Breast epithelium (tissue), 3 donors: Measurements from ENCODE around the gene LUC7L3.

Source experiments
- POLR2A ChIP-seq: fragments of 450-650 bp; IDR thresholded peaks from one replicate; pipeline ENCODE4 v1.6.1; 2016; ENCODE audit warnings: antibody characterized with exemption, mild to moderate bottlenecking, moderate library complexity
- POLR2AphosphoS5 ChIP-seq, 3 donors: sonication (generic); formaldehyde crosslinking; IDR thresholded peaks; one replicate each; pipeline ENCODE4 v1.6.1; 2017; ENCODE audit warnings: antibody characterized with exemption in 3 of 3
- TF ChIP-seq, protein P1 (sequence below), 3 donors: fragments of 450-650 bp; IDR thresholded peaks; one replicate each; pipeline ENCODE4 v1.5.1; 2016 to 2017; ENCODE audit warnings: antibody characterized with exemption in 3 of 3, mild to moderate bottlenecking in 3 of 3, moderate library complexity in 3 of 3

DNA sequence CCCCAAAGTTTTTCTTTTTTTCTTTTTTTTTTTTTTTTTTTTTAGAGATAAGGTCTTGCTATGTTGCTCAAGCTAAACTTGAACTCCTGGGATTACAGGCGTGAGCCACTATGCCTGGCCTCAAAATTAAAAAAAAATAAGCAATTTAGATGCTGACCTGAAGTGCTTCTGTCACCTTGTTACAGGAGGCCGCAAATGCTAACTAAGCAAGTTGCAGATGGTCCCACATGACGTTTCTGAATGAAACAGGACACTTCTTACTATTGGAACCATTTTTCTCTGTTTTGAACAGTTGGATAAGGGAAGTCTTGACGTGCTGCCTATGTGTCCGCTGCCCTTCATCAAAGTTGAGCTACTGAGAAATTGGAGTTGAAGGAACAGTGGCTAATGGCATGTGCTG is 39.1 kb downstream of the LUC7L3 start:
- TF ChIP-seq, protein P1, sequence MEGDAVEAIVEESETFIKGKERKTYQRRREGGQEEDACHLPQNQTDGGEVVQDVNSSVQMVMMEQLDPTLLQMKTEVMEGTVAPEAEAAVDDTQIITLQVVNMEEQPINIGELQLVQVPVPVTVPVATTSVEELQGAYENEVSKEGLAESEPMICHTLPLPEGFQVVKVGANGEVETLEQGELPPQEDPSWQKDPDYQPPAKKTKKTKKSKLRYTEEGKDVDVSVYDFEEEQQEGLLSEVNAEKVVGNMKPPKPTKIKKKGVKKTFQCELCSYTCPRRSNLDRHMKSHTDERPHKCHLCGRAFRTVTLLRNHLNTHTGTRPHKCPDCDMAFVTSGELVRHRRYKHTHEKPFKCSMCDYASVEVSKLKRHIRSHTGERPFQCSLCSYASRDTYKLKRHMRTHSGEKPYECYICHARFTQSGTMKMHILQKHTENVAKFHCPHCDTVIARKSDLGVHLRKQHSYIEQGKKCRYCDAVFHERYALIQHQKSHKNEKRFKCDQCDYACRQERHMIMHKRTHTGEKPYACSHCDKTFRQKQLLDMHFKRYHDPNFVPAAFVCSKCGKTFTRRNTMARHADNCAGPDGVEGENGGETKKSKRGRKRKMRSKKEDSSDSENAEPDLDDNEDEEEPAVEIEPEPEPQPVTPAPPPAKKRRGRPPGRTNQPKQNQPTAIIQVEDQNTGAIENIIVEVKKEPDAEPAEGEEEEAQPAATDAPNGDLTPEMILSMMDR (IDR thresholded peaks at IDR 0.05) = no peak
- TF ChIP-seq POLR2AphosphoS5 (IDR thresholded peaks at IDR 0.05) = no peak
- no peak for TF ChIP-seq POLR2A
